ENCODE results near the gene PSMA2.

Gene PSMA2

GRCh38 chr7:42924223-42924838 lies 7.6 kb downstream of the PSMA2 start:
- TF ChIP-seq CTCF (IDR thresholded peaks at IDR 0.05; ENCODE audit: insufficient read depth, low read length, poor library complexity, severe bottlenecking) (no peak), EZH2phosphoT487 (conservative IDR thresholded peaks at IDR 0.05; ENCODE audit: low read length) (no peak)
- Histone ChIP-seq H3K4me2 (ENCODE audit: low read depth, low read length, poor library complexity, severe bottlenecking) (no peak overlapping the region), H4K20me1 (ENCODE audit: low read depth, low read length) (peaks cover 15% of the 10 kb centered on the region; the same call in 1 of the 2 replicates)

GRCh38 chr7:42922017-42922753 lies 9.8 kb downstream of the PSMA2 start:
- H3K4me3 ChIP-seq (ENCODE audit: insufficient read depth, low read length, poor library complexity, severe bottlenecking) = no peak overlapping the region
- no peak overlapping the region for H2AFZ ChIP-seq (ENCODE audit: low read depth, low read length, severe bottlenecking)
- no peak overlapping the region for H3K9ac ChIP-seq (ENCODE audit: low read length)
- peaks cover 17% of the 10 kb centered on the region for H3K79me2 ChIP-seq (ENCODE audit: insufficient read depth, low read length)
- H3K27ac ChIP-seq (ENCODE audit: low read depth, low read length) = no peak overlapping the region
- no peaks in the 10 kb centered on the region for H3K9me3 ChIP-seq (ENCODE audit: insufficient read depth, low read length)
- H3K9me2 ChIP-seq (replicated peaks; ENCODE audit: insufficient read depth, low read length) = no peaks in the 10 kb centered on the region
- no peak for TF ChIP-seq CTCF (IDR thresholded peaks at IDR 0.05; ENCODE audit: insufficient read depth, low read length, poor library complexity, severe bottlenecking)
- no peak for TF ChIP-seq EZH2phosphoT487 (conservative IDR thresholded peaks at IDR 0.05; ENCODE audit: low read length)
- H3F3A ChIP-seq (ENCODE audit: insufficient read depth) = no peaks in the 10 kb centered on the region
- H3K36me3 ChIP-seq (ENCODE audit: low read length) = peaks cover 79% of the 10 kb centered on the region
- H3K27me3 ChIP-seq (ENCODE audit: low read length) = no peaks in the 10 kb centered on the region
- no peak overlapping the region for H3K4me2 ChIP-seq (ENCODE audit: low read depth, low read length, poor library complexity, severe bottlenecking)
- H4K20me1 ChIP-seq (ENCODE audit: low read depth, low read length) = 0 out of 2 replicates have a peak, but pooled peaks cover 4% of the 10 kb centered on the region

More at GRCh38 chr7:42924223-42924838, 7.6 kb downstream of the PSMA2 start:
- Histone ChIP-seq H2AFZ (ENCODE audit: low read depth, low read length, severe bottlenecking) (no peak overlapping the region), H3K36me3 (ENCODE audit: low read length) (peaks cover 75% of the 10 kb centered on the region), H3K27ac (ENCODE audit: low read depth, low read length) (no peak overlapping the region), H3F3A (ENCODE audit: insufficient read depth) (no peaks in the 10 kb centered on the region), H3K79me2 (ENCODE audit: insufficient read depth, low read length) (peaks cover 38% of the 10 kb centered on the region), H3K27me3 (ENCODE audit: low read length) (no peaks in the 10 kb centered on the region), H3K9me3 (ENCODE audit: insufficient read depth, low read length) (no peaks in the 10 kb centered on the region), H3K9ac (ENCODE audit: low read length) (no peak overlapping the region), H3K9me2 (replicated peaks; ENCODE audit: insufficient read depth, low read length) (no peaks in the 10 kb centered on the region), H3K4me3 (ENCODE audit: insufficient read depth, low read length, poor library complexity, severe bottlenecking) (no peak overlapping the region)

- Histone ChIP-seq H3K9me2 (replicated peaks; ENCODE audit: insufficient read depth, low read length) (no peaks in the 10 kb centered on the region), H3K4me3 (ENCODE audit: insufficient read depth, low read length, poor library complexity, severe bottlenecking) (no peak overlapping the region), H3K79me2 (ENCODE audit: insufficient read depth, low read length) (no peaks in the 10 kb centered on the region), H2AFZ (ENCODE audit: low read depth, low read length, severe bottlenecking) (no peak overlapping the region), H3K9ac (ENCODE audit: low read length) (no peak overlapping the region), H3K4me2 (ENCODE audit: low read depth, low read length, poor library complexity, severe bottlenecking) (no peak overlapping the region), H3K36me3 (ENCODE audit: low read length) (peaks cover 31% of the 10 kb centered on the region), H3K27ac (ENCODE audit: low read depth, low read length) (no peak overlapping the region), H3K9me3 (ENCODE audit: insufficient read depth, low read length) (no peaks in the 10 kb centered on the region), H3F3A (ENCODE audit: insufficient read depth) (peaks cover 23% of the 10 kb centered on the region), H3K27me3 (ENCODE audit: low read length) (no peaks in the 10 kb centered on the region), H4K20me1 (ENCODE audit: low read depth, low read length) (0 out of 2 replicates have a peak, but pooled peaks cover 3% of the 10 kb centered on the region)
- no peak for TF ChIP-seq EZH2phosphoT487 (conservative IDR thresholded peaks at IDR 0.05; ENCODE audit: low read length)
- no peak for TF ChIP-seq CTCF (IDR thresholded peaks at IDR 0.05; ENCODE audit: insufficient read depth, low read length, poor library complexity, severe bottlenecking)
Measured at GRCh38 chr7:42915356-42915755, 16.6 kb downstream of the PSMA2 start.
